GM12873 (cell line): ENCODE results near the gene GRIK4.
A peak's percentile ranks its signal among the peaks of the same experiment; 100 is the strongest.

Experiments
- CTCF ChIP-seq: IDR thresholded peaks from 2 replicates; pipeline ENCODE4 v1.5.1; 2012; ENCODE audit warnings: low read depth, mild to moderate bottlenecking, moderate library complexity, low read length, control low read depth; ENCODE audit not compliant: insufficient read depth; ENCODE audit errors: missing control alignments

The GRIK4 gene

GRCh38 chr11:120756931-120757330 is 245.4 kb downstream of the GRIK4 start:
- TF ChIP-seq CTCF, result peak; percentile 3

GRCh38 chr11:120759046-120759445 is 247.5 kb downstream of the GRIK4 start:
- TF ChIP-seq CTCF, result no peak

GRCh38 chr11:120766318-120766717 is 254.8 kb downstream of the GRIK4 start:
- TF ChIP-seq CTCF, result no peak

GRCh38 chr11:120768949-120769348 is 257.4 kb downstream of the GRIK4 start:
- TF ChIP-seq CTCF, result no peak

GRCh38 chr11:120769906-120770305 is 258.4 kb downstream of the GRIK4 start:
- no peak for TF ChIP-seq CTCF

GRCh38 chr11:120771551-120772060 is 260.1 kb downstream of the GRIK4 start:
- TF ChIP-seq CTCF, result no peak

- TF ChIP-seq CTCF, result no peak
Observed at GRCh38 chr11:120773501-120774031, 262.0 kb downstream of the GRIK4 start.
